ENCODE measurements around the gene RPTOR. TPM values are rescaled to one million over a fixed set of nuclear protein-coding genes. Genes with fewer than 3 reads are reported as not detected.
A peak's percentile ranks its signal among the peaks of the same experiment; 100 is the strongest.

Gene RPTOR
- polyA plus RNA-seq, 5 donors: 13.5 to 23.7 (median 15.7) TPM

DNA sequence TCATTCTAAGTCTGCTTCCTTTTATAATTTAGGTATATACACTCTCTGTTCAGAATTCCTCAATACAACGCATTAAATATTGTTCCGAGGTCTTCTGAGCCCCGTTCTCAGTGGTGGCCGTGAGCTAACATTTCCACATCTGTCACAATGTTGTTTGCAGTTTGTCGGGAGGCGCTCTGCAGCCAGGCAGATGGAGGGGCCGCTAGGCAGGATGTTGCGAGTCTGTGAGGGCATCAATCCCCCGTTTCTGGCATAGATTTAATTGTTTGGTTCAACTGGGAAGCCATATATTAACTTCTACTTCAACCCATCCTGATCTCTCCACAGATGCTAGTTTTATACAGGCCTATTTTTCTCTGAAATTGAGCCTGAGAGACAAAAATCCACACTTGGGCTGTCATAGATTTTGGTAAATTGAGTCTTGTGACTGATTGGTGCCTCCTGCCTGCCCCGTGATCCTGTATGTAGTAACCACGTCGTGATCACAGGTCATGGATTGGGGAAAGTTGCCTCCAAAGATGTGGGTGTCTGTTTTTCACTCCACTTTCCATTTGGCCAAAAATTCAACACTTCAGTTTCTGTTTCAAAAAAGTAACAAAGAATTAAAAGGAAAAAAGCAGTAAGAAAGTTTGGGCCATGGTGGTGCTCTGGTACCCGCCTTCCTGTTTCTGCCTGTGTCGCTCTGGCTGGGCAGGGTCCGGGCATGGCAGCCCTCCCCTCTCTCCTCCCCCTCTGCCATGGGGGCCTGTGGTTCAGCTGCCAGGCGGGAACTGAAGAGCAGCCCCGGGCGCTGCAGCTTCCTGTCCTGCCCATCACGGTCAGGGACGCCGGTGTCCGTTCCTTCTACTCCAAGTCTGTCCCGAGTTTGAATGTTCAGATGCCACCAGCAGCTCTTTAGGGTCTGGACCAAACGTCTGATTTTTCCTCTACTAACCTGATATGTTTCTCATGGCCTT is 41.5 kb downstream of the RPTOR start:
- no peak for DNase-seq

DNA sequence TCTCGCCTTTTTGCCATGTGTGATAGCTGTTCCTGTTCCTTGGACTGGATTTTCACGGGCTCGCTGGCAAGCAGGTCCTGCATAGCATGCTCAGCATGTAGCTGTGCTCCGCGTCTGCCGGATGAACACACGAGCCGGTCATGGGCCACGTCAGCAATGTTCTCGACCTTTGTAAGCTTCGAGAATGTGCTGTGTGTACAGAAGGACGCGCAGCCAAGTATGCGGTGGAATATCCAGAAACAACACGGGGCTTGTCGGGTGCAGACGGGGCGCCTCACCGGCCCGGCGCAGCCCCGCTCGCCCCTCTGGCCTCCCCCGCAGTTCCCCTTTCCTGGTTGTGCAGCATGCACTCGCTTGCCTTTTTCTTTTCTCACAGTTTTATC is 42.2 kb downstream of the RPTOR start:
- peak; percentile 51 to 61 for DNase-seq

GRCh38 chr17:80588702-80589383 is 44.2 kb downstream of the RPTOR start:
- DNase-seq: no peak

- DNase-seq: no peak
Observed at GRCh38 chr17:80591788-80592187, 47.1 kb downstream of the RPTOR start.

- no peak for DNase-seq
Observed at GRCh38 chr17:80592243-80592642, 47.6 kb downstream of the RPTOR start.

- DNase-seq: no peak
Observed at GRCh38 chr17:80593181-80593580, 48.5 kb downstream of the RPTOR start.

DNA sequence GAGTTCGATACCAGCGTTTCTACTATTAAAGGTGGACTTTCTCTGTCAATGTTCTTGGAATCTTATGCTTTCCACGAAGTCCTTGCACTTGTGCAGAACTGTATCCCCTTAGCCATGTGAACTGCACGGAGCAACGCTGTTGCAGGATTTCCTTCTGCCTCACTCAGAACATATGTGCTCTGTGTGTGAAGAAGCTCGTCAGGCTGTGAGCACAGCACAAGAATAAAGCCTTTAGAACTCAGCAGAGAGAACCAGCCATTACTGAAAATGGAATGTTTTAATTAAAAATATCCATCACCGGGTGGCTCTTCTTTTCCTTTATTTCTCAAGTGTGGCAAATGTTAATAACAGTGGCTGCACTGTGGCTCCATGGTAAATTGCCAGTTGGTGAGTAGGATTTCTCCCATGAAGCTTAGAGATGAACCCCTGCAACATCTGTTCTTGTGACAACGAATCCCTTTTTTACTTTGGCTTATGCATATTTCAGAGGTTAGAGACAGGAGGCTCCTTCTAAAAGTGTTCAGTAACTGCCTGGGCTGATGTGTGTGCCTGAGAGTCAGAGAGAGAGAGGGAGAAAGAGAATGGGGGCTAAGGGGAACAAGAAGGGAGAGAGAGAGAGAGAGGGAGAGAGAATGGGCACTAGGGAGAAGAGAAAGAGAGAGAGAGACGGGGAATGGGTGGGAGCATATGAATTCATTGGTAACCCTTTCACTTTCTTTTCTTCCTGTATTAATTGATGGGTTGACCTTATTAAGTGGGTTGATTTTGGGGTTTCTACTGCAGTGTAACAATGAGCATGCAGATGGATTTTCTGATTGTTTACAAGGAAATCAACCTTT is 50.0 kb downstream of the RPTOR start:
- DNase-seq: no peak

DNA sequence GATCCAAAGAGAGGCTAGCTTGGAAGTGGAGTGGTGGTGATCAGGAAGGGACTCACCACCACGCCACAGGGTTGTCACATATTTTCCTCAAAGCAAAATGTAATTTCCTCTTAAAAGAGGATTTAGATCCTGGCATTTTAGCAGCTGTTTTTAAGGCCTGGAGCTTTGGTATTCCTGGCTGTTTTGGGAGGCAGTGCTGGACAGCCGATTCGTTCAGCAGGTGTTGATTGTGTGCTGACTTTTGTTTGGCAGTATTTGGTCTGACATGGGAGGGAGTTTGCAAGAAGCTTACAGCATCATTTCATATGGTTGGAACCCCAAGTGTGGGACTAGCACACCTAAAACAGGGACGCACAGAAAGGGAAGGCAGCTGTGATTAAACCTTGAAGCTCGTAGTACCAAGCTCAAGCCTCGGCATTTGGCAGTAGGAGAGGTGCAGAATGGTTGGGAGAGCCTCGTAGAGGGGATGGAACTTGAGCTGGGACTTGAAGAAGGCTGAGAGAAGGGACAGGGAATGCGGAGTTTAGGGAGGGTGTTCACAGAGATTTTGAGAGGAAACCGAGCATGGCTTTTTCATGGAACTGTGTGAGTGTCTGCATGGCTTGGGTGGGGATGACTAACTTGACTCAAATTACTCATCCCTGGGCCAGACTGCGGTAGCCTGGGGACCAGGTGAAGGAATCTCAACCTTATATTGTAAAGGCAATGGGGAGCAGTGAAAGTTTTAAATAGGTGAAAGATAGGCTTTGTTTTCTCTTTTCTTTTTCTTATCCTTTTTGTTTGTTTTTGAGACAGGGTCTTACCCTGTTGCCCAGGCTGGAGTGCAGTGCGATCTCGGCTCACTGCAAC is 52.3 kb downstream of the RPTOR start:
- DNase-seq: no peak

- no peak for DNase-seq
Observed at GRCh38 chr17:80598813-80599545, 54.3 kb downstream of the RPTOR start.

DNA sequence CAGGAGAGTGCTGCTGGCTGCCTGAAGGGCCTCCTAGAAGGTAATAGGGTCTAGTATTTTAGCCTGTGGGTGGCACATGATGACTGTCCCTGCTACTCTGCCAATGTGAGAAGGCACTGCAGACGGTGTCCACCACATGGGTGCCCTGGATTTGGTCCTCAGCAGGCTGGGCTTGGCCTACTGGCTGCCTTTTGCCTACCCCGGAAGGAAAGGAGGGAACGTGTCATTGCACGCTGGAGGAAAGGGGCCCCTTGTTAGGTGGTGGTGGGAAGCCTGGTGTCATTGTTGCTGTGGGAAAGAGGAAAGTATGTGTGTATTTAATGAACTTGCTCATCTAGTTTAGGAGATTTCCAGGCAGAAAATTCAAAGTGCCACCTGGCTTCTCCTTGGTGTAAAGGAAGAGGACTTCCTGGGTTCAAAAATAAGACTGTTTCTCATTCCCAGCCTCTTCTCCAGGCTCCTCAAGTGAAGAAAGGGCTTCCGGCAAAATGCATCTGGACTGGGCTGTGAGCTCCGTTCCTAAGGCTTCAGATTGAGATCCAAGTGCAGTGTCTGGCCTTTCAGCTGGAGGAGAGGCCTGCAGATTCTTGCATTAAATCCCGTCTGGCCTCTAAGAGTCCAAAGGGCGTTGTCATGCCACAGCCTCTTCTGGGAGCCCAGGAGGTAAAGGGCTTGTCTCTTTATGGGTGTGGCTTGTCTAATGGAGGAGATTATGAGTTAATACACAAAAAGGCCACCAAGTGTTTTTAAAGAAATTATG is 55.1 kb downstream of the RPTOR start:
- DNase-seq: no peak

GRCh38 chr17:80601146-80601545 is 56.5 kb downstream of the RPTOR start:
- DNase-seq: no peak

DNA sequence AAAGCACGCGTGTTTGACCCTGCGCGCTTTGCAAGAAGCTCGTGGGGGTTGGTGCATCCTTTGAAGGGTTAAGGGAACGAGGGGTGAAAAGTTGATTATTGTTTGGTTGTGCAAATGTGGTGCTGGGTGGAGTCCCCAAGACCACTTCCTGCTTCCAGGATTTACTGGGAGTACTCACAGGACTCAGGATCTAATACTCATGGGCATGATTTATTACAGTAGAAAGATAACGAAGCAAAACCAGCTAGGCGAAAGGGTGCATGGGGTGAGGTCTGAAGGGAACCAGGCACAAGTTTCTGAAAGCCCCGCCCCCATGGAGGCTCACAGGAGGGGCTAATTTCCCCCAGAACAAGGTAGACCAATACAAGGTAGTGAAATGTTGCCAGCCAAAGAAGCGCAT is 58.8 kb downstream of the RPTOR start:
- no peak for DNase-seq

GRCh38 chr17:80604009-80604669 is 59.5 kb downstream of the RPTOR start:
- no peak for DNase-seq

GRCh38 chr17:80604670-80605010 is 60.0 kb downstream of the RPTOR start:
- DNase-seq: no peak

DNA sequence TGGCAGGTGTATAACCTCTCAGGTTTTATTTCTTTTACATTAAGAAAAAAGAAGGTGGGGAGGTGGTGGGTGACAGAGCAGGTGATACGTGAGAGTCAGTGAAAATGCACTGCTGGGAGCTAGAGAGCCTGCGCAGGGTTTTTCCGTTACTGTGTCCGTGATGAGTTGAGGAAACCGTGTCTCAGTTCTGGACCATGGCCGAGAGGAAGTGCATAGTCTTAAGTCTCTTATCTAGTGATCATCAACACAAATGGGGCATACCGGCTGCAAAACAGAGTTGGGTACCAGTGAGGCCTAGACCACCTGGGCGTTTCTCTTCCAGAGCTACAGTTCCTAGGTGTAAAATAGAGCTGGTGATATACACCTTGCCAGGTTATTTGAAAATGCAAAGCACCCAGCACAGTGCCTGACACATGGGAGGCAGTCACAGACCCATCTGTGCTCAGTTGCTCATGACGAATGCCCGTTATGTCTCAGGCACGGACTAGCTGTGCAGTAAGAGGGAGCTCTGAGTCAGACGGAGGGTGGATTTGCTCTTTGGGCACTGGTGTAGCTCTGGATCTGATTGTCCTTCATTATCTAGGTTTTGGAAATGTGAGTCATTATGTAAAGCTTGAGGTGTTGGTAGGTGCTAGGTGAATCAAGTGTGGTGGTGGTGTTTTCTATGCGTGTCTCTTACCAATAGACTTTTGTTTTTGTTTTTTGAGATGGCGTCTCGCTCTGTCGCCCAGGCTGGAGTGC is 60.9 kb downstream of the RPTOR start:
- DNase-seq: no peak

DNA sequence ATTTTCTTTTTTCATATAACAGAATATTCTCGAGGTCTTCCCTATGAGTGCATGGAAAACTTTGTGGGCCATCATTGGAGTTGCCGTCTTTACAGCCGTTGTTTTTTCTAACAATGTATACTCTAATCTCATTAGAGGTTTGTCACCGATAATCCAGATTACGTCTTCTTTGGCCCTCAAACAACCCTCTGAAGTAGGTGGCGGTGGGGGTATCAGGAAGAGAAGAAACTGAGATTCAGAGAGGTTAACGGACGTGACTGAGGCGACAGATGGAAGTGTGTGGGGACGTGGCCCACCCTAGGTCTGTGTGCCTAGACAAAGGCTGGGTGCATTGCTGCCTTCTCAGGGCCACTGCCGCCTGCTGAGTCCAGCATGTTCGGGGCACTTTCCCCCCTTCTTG is 63.7 kb downstream of the RPTOR start:
- DNase-seq: no peak

DNA sequence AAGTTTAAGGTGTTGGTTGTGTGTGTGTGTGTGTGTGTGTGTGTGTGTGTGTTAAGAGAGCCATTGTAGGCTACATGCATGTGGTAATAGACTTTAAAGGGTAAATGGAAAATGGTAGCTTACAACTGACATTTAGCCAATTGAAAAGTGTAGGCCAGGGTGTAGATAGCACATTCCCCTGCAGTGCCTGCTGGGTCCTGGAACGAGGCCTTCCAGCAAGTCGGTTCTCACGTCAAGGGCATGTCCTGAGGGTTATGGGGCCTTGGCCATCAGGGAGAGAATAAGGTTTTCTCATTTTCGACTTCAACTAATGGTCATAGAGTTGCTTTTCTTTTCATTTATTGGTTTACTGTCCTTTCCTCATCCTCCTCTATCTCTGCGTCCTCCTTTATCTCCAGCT is 65.1 kb downstream of the RPTOR start:
- no peak for DNase-seq

DNA sequence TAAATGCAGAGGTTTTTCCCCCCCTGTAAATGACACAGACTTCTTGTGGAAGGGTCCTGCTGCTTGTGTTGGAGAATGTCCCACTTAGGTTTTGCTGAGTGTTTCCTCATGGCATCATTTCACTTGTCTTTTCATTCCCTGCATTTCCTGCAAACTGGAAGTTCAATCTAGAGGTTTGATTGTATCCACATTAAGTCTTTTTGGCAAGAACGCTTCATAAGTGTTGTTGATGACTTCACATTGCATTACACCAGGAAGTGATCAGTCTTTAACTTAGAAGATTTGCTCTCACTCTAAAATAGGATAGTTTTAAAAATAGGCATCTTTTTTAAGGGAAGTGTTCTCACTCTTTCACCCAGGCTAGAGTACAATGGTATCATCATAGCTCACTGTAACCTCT is 67.2 kb downstream of the RPTOR start:
- no peak for DNase-seq
